WERI-Rb-1 (cell line): ENCODE results near the gene RAB4B.
"Not testable (repeated sequence)": the region's sequence is repeated elsewhere in the genome, so short reads cannot be mapped to it uniquely, and the experiment has no call there.

Experiments used
- DNase-seq: peaks from one replicate; pipeline ENCODE4 v3.0.0-alpha.2; 2020
- H3K27ac ChIP-seq: fragments of 250-450 bp; sonication (Bioruptor Pico); 2 replicates; pipeline ENCODE4 v1.5.1; 2020; ENCODE audit warnings: mild to moderate bottlenecking, moderate library complexity
- H3K27me3 ChIP-seq: fragments of 250-450 bp; sonication (Bioruptor Pico); 2 replicates; pipeline ENCODE4 v1.5.1; 2021; ENCODE audit warnings: mild to moderate bottlenecking, low read depth, moderate library complexity; ENCODE audit not compliant: insufficient read depth, severe bottlenecking
- H3K36me3 ChIP-seq: fragments of 250-450 bp; sonication (Bioruptor Pico); 2 replicates; pipeline ENCODE4 v1.5.1; 2020; ENCODE audit warnings: mild to moderate bottlenecking, moderate library complexity
- H3K4me3 ChIP-seq: 2 replicates; pipeline ENCODE4 v1.5.1; 2011; ENCODE audit warnings: low read depth, mild to moderate bottlenecking, control low read depth, low read length
- H3K9me3 ChIP-seq: fragments of 250-450 bp; sonication (Bioruptor Pico); 2 replicates; pipeline ENCODE4 v1.5.1; 2021; ENCODE audit warnings: mild to moderate bottlenecking, moderate library complexity; ENCODE audit not compliant: severe bottlenecking
- TF ChIP-seq, protein P1 (sequence below): IDR thresholded peaks from 2 replicates; pipeline ENCODE4 v1.5.1; 2011; ENCODE audit warnings: low read depth, mild to moderate bottlenecking, control low read depth, inconsistent platforms, low read length

Gene RAB4B

DNA sequence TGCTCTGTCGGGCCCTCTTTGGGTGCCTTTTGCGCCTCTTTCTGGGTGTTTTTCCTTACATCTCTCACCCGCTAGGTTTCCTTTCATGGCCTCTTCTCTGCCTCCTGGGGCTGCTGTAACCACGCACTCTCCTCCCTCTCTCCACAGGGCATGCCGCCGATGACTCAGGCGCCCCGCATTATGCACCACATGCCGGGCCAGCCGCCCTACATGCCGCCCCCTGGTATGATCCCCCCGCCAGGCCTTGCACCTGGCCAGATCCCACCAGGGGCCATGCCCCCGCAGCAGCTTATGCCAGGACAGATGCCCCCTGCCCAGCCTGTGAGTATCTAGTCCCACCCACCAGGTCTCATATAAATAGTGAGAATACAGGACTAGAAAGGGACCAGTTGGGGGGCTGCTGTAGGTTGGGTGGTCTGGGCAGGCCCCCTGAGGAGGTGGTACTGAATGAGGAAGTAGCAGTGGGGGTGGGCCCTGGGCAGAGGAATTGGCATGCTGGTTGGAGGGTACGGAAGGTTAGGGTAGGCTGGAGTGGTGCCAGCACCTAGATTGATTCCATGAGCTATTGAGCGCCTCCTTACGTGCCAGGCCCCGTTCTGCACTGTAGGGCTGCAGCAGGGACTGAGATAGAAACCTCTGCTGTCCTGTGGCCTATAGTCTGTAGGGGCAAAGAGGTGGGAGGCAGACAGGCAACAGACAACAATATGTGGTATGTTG is 15.1 kb upstream of the RAB4B start:
- Histone ChIP-seq H3K4me3 (no peak overlapping the region), H3K27ac (no peak overlapping the region), H3K36me3 (peaks cover 82% of the 10 kb centered on the region), H3K9me3 (no peaks in the 10 kb centered on the region), H3K27me3 (no peaks in the 10 kb centered on the region)
- TF ChIP-seq, protein P1, sequence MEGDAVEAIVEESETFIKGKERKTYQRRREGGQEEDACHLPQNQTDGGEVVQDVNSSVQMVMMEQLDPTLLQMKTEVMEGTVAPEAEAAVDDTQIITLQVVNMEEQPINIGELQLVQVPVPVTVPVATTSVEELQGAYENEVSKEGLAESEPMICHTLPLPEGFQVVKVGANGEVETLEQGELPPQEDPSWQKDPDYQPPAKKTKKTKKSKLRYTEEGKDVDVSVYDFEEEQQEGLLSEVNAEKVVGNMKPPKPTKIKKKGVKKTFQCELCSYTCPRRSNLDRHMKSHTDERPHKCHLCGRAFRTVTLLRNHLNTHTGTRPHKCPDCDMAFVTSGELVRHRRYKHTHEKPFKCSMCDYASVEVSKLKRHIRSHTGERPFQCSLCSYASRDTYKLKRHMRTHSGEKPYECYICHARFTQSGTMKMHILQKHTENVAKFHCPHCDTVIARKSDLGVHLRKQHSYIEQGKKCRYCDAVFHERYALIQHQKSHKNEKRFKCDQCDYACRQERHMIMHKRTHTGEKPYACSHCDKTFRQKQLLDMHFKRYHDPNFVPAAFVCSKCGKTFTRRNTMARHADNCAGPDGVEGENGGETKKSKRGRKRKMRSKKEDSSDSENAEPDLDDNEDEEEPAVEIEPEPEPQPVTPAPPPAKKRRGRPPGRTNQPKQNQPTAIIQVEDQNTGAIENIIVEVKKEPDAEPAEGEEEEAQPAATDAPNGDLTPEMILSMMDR, result no peak
- DNase-seq, result no peak

DNA sequence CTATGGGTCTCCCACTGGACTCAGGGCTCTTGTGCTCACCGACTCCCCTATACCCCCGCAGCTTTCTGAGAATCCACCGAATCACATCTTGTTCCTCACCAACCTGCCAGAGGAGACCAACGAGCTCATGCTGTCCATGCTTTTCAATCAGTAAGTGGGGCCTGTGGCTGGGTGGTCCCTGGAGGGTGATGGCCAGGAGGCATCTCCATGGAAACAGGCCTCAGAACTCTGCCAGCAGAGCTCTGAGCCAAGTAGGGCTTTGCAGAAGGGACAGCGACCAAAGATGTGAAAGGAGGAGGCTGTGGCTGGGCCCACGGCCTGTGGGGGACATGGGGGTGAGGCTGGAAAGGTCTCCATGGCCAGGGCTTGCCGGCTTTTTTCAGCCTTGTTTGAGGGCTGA is 14.5 kb upstream of the RAB4B start:
- no peak overlapping the region for H3K4me3 ChIP-seq
- H3K27ac ChIP-seq, result no peak overlapping the region
- peaks cover 76% of the 10 kb centered on the region for H3K36me3 ChIP-seq
- no peak for DNase-seq
- TF ChIP-seq, protein P1, result no peak
- no peaks in the 10 kb centered on the region for H3K9me3 ChIP-seq
- no peaks in the 10 kb centered on the region for H3K27me3 ChIP-seq

DNA sequence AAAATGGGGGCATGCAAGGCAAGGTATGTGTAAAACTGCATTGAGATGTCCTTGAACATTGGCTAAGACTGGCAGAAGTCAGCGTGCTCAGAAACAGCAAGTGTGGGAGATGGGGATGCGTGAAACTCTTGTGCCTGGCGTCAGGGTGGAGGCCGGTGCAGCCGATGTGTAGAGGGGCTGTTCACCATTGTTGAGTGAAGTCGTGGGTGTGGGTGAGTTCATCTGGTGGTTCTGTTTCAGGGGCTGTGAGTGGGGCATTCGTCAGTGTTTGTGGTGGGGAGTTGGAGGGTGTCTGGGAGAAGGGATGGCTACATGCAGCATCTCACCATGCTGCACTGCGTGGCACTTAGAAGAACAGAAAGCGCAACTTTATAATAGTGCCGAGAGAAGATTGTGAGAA is 14.1 kb upstream of the RAB4B start:
- no peak for DNase-seq
- TF ChIP-seq, protein P1, result no peak
- Histone ChIP-seq H3K9me3 (no peaks in the 10 kb centered on the region), H3K36me3 (peaks cover 72% of the 10 kb centered on the region), H3K27ac (no peak overlapping the region), H3K27me3 (no peaks in the 10 kb centered on the region), H3K4me3 (no peak overlapping the region)

DNA sequence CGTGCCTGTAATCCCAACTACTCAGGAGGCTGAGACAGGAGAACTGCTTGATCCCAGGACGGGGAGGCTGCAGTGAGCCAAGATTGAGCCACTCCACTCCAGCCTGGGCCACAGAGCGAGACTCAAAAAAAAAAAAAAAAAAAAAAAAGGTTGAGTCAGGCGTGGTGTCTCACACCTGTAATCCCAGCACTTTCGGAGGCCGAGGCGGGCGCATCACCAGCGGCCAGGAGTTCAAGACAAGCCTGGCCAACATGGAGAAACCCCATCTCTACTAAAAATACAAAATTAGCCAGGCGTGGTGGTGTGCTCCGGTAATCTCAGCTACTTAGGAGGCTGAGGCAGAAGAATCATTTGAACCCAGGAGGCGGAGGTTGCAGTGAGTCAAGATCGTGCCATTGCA is 11.7 kb upstream of the RAB4B start:
- not testable (repeated sequence) for H3K27me3 ChIP-seq, H3K9me3 ChIP-seq, DNase-seq, H3K4me3 ChIP-seq, H3K27ac ChIP-seq
- peaks cover 50% of the 10 kb centered on the region for H3K36me3 ChIP-seq

DNA sequence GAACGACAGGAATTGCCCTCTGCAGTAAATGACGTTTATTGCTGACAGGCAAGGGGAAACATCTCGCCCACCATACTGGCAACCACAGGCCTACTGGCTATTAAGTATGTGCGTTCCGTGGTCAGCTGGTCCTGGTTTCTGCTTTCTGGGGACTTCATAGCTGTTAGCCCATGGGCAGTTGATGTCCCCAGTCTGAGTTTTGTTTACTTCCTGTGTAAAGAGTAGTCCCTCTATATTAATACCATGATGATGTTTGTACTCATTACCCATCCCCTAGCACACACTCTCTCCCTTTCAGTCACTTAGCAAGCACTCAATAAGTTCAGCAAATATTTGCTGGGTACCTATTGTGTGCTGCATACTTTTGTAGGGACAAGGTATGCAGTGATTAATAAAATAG is 9.2 kb upstream of the RAB4B start:
- no peak for DNase-seq
- Histone ChIP-seq H3K36me3 (peaks cover 26% of the 10 kb centered on the region), H3K4me3 (no peak overlapping the region), H3K27me3 (no peaks in the 10 kb centered on the region), H3K9me3 (peaks cover 2% of the 10 kb centered on the region), H3K27ac (no peak overlapping the region)
- TF ChIP-seq, protein P1, result no peak

DNA sequence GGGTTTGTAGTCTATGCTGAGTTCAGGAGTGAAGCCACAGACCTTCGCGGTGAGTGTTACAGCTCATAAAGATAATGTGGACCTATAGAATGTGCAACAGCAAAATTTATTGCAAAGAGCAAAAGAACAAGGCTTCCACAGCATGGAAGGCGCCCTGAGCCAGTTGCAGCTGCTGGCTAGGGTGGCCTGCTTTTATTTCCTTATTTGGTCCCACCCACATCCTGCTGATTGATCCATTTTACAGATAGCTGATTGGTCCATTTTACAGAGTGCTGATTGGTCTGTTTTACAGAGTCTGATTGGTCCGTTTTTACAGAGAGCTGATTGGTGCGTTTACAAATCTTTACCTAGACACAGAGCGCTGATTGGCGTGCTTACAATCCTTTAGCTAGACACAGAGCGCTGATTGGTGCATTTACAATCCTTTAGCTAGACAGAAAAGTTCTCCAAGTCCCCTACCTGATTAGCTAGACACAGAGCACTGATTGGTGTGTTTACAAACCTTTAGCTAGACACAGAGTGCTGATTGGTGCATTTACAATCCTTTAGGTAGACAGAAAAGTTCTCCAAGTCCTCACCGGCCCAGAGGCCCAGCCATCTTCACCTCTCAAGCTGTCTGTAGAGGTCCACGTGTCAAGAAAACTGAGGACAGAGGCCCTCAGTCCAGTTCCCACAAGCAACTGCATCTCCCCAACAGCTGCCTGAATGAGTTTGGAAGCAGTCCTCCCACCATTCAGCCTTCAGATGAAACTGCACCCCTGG is 6.8 kb upstream of the RAB4B start:
- not testable (repeated sequence) for H3K4me3 ChIP-seq, H3K9me3 ChIP-seq, H3K27me3 ChIP-seq, H3K36me3 ChIP-seq, DNase-seq, H3K27ac ChIP-seq
